ENCODE results near the gene ST8SIA6.
"Not testable (repeated sequence)": the region's sequence is repeated elsewhere in the genome, so short reads cannot be mapped to it uniquely, and the experiment has no call there.

ST8SIA6 gene

DNA sequence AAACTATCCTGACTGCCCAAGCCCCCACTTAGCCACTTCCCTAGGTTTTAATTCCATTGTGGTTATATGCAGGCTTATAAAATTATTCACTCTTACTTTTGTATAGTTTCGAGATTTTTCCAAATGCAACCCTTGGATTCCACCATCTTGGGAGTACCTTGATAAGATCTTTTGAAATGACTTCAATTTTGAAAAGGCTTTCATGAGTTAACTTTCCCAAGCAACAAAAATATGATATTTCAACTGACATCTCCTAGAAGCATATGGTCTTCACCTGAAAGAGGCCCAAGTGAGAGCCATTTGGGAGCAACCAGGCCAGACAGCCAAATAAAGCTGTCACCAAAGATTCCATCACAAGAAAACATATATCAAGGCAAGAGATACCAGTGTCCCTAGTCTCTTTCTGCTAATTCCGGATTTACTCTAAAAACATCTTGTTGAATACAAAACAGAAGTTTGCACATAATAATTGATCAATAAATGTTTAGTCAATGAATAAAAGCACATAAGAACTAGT is 1.7 kb upstream of the ST8SIA6 start:
- no peak for DNase-seq (ENCODE audit: low read depth in 3 of 3)

- no peak for DNase-seq (ENCODE audit: low read depth in 3 of 3)
Observed at GRCh38 chr10:17455015-17455520, 673 bp upstream of the ST8SIA6 start.

GRCh38 chr10:17453373-17454091 is 863 bp downstream of the ST8SIA6 start:
- no peak for DNase-seq (ENCODE audit: low read depth in 3 of 3)

GRCh38 chr10:17453035-17453372 is 1.4 kb downstream of the ST8SIA6 start:
- DNase-seq (ENCODE audit: low read depth in 3 of 3): no peak

DNA sequence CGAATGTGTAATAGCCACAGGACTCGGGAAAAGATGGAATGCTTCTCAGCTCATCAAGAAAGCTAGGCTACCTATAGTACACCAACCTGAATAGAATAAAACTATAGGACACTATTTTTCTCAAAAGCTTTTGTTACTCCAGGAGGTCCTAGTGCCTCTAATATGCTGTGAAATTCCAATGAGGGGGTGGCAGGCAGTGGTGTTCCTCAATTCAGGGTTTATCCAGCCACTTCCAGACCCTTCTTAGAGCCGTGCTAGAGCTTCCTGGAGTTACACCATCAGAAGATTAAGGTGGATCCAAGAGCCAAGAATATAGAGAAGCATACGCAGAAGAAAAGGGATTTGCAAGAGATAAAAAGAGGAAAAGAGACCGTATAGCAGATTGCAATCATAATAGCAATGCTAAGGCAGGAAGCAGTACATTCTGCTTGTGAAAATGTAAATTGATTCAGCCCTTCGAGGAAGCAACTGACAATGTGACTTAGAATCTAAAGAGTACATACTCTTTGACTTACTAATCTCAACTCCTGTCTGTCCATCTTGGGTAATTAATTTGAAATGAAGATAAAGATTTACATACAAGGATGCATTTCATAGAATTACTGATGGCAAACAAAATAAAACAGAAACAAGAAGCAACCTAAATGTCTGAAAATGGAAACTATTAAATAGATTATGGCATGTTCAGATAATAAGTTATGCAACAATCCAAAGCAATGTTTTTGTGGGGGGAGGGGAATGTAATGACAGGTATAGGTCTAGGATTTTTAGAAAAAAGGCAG is 2.1 kb downstream of the ST8SIA6 start:
- DNase-seq (ENCODE audit: low read depth in 3 of 3): no peak

DNA sequence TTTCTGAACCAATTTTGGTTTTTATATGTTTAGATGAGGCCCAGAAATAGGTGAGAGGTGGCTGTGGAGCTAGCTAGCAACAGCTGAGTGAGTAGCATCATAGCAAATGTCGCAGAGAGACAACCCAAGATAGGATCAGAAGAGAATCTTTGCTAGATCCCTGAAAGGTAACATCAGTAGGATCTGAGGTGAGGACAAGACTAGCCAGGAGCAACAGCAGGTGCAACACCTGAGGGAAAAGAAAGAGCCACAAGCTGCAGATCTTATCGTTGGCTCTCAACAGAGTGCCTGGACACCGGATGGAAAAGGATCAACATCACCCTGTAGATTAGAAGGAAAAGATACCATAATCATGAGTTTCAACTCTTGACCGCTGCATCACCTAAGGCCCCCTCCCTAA is 4.4 kb downstream of the ST8SIA6 start:
- DNase-seq (ENCODE audit: low read depth in 3 of 3): no peak

GRCh38 chr10:17445400-17445998 is 8.9 kb downstream of the ST8SIA6 start:
- no peak for DNase-seq (ENCODE audit: low read depth in 3 of 3)

DNA sequence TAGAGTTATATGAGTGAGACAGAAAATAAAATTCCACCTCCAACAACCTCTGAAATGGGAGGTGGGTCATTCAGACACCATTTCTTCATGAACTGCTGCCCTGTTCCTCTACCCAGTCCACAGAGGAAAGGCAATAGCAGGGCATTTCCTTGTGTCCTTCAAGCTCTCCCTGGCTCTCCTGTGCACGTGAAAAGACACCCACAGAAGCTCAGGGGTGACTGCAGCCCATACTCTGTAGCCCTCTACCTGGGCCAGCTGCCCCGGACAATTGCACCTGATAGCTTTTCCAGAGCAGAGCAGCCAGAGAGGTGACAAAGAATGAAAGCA is 10.0 kb downstream of the ST8SIA6 start:
- DNase-seq (ENCODE audit: low read depth in 3 of 3): no peak

DNA sequence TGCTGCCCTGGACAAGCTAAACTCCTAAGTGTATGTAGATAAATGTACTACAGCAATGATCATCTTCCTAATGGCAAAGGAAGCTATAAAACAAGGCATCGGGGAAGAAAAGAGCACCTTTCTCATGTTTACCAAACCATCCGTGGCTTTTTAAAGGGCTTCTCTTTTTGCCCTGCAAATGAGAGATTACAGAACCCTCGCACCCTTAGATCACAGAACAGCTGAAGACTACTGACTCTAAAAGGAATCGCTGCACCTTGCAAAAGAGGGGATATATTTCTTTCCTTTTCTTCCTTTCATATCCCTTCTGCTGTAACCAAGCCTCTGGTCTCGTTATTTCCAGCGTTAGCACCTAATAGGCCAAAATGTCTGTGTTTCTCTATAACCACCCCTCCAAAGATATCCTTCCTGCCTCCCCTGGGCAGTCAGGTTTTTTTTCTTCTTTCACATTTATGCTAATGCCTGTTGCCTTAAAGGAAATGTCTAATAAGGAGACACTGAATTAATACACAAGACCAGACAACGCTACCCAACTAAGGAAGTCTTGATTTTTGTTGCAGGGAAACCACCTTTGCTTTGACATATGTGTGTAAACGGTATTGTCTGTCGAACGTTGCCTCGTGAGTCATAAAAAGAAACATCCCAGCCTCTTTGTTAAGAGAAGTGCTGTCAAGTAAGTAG is 10.5 kb downstream of the ST8SIA6 start:
- DNase-seq (ENCODE audit: low read depth in 3 of 3): no peak

DNA sequence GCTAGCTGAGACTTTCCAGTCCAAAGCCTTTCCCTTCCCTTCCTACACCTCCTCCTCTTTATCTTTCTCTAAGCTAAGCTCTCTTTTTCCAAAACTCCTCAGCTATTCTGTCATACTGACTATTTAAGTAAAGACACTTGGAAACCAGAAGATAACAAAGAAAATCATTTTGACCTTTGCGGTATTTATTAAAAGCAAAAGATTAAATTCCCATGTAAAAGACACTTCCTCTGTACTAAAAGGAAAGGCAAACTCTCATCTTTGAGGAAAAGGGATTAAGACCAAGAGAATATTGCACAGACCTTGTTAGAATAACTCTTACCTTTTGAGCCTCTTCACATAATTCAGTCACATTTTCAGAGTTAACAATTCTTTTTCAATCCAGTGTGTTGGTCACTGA is 15.8 kb downstream of the ST8SIA6 start:
- no peak for DNase-seq (ENCODE audit: low read depth in 3 of 3)

GRCh38 chr10:17436578-17436977 is 17.8 kb downstream of the ST8SIA6 start:
- not testable (repeated sequence) for DNase-seq (ENCODE audit: low read depth in 3 of 3)

DNA sequence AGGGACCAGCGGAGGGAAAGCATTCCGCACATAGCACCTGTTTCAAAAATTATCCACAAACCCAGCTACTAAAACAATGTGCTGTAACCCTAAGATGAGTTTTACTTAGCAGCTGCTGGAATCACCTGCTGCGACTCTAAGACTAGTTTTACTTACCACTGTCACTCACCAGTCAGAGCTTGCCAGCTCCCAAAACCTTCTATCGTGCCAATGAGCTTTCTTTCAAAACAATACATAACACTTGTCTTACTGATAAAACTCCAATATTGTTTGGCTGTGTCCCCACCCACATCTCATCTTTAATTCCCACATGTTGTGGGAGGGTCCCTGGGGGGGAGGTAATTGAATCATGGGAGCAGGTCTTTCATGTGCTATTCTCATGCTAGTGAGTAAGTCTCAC is 18.4 kb downstream of the ST8SIA6 start:
- DNase-seq (ENCODE audit: low read depth in 3 of 3): no peak

GRCh38 chr10:17435187-17435586 is 19.2 kb downstream of the ST8SIA6 start:
- DNase-seq (ENCODE audit: low read depth in 3 of 3): no peak

- no peak for DNase-seq (ENCODE audit: low read depth in 3 of 3)
Observed at GRCh38 chr10:17432723-17433122, 21.7 kb downstream of the ST8SIA6 start.

GRCh38 chr10:17431871-17432311 is 22.5 kb downstream of the ST8SIA6 start:
- DNase-seq (ENCODE audit: low read depth in 3 of 3): no peak

DNA sequence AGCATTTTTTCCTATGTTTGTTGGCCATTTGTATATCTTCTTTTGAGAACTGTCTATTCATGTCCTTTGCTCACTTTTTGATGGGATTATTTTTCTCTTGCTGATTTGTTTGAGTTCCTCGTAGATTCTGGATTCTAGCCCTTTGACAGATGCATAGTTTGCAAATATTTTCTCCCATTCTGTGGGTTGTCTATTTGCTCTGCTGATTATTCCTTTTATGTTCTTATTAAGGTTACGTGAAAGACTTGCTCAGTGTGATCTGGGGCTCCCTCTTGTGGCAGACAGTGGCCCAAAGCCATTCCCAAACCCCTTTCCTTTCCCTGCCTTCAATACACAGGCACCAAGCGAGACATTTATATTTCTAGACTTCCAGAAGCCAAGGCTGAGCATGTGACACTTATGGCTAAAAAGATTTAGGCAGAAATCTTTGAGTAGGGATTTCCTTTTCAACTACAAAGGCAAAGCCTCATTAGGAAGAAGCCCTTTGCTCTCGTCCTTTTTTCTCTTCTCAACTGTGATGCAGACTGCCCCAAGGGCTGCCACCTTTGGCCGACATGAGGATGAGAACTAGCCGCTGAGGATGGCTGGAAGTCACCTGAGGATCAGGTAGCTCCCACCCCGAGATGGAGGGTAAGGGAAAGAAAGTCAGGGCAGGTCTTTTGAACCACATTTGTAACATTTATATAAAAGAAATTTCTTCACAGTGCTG is 23.6 kb downstream of the ST8SIA6 start:
- peak in 2 of 3 donors; percentile 27 to 56 for DNase-seq (ENCODE audit: low read depth in 3 of 3)

DNA sequence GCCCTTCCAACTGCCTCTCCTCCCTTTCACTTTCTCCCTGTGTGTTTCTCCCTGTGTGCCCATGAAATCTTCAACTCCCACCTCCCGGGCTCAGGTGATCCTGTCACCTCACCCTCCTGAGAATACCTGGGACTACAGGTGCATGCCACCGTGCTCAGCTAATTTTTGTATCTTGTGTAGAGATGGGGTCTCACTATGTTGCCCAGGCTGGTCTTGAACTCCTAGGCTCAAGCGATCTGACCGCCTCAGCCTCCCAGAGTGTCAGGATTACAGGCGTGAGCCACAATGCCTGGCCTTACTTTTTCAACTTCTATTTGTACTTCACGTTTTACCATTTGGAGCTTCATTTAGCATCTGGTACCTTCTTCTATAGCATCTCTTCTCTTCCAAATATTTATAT is 24.9 kb downstream of the ST8SIA6 start:
- no peak for DNase-seq (ENCODE audit: low read depth in 3 of 3)

- DNase-seq (ENCODE audit: low read depth in 3 of 3): peak in 2 of 3 donors; percentile 28 to 37
Observed at GRCh38 chr10:17428351-17429097, 25.9 kb downstream of the ST8SIA6 start.

DNA sequence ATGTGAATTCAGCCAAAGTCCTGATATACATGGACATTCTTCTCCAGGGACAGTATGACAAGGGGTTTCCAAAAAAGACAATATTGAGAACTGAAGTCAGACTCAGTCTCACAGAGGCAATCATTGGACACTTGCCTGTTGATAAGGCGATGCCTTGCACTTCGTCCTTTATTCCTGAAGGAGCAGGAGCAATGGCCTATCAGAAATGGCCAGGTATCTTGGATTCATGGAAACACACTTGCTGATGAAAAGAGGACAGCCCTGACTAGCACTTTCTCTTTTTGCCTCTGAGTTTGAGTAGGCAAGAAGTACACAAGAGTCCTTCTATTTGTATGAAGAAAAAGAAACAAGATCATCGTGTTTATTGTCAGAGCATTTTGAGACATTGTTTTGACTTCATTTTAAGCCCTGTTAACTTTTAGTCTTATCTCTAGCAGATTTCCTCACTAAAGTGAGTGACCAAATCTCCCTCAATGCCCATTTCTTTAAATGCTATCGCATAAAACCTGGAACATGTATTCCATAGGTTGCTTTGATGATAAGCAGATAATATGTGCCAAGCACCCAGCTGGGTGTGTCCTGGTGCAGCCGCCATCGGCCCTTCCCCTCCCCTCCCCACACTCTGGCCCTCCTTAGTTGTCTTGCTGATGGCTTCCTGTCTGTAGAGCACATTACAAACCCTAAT is 26.6 kb downstream of the ST8SIA6 start:
- DNase-seq (ENCODE audit: low read depth in 3 of 3): no peak

- no peak for DNase-seq (ENCODE audit: low read depth in 3 of 3)
Observed at GRCh38 chr10:17427201-17427600, 27.2 kb downstream of the ST8SIA6 start.

Measured in stimulated activated CD4-positive, alpha-beta T cell treated with anti-CD3 and anti-CD28 coated beads, TNF-alpha, amount 100 ng/mL, for 48 hours (primary cell).